Panc1 (cell line): Measurements from ENCODE around the gene ANKRD60. TPM values are rescaled to one million over a fixed set of nuclear protein-coding genes. Genes with fewer than 3 reads are reported as not detected.

Experiments
- ATAC-seq: fragments of 200-7000 bp; cut with Tn5 transposase; 2 replicates; pipeline ENCODE4 v1.9.1; 2020; ENCODE audit warnings: mild to moderate bottlenecking, moderate library complexity
- BruUV-seq: library from RNA; stranded (reverse); fragments of 400-500 nt; replicated peaks from 2 replicates; lab custom pipeline; 2021; lab: Mats Ljungman, UMichigan
- CTCF ChIA-PET: fragments of 300-600 bp; sonication (Branson Sonifier 250); formaldehyde crosslinking; loops from one replicate; lab custom pipeline; 2022; ENCODE audit warnings: antibody characterized with exemption; lab: Charles Lee
- POLR2A ChIA-PET: fragments of 300-600 bp; sonication (Branson Sonifier 250); formaldehyde crosslinking; loops from one replicate; lab custom pipeline; 2022; ENCODE audit warnings: antibody characterized with exemption; lab: Charles Lee
- DNase-seq: peaks from one replicate; pipeline ENCODE4 v3.0.0-alpha.2; 2010; ENCODE audit warnings: low read depth, low spot score
- H3K27ac ChIP-seq: 2 replicates; pipeline ENCODE4 v1.5.1; 2011; ENCODE audit warnings: mild to moderate bottlenecking, low read length, inconsistent platforms
- H3K27me3 ChIP-seq: fragments of 200-500 bp; sonication (Bioruptor generic); 2 replicates; pipeline ENCODE4 v1.6.0; 2014; ENCODE audit warnings: low read length, inconsistent platforms; ENCODE audit not compliant: control insufficient read depth, insufficient read depth
- H3K36me3 ChIP-seq: fragments of 200-500 bp; sonication (Bioruptor generic); 2 replicates; pipeline ENCODE4 v1.5.1; 2014; ENCODE audit warnings: inconsistent platforms, mild to moderate bottlenecking, low read length, moderate library complexity; ENCODE audit not compliant: control insufficient read depth, insufficient read depth
- H3K4me1 ChIP-seq: 2 replicates; pipeline ENCODE4 v1.5.1; 2011; ENCODE audit warnings: inconsistent platforms, mild to moderate bottlenecking, low read length, moderate library complexity; ENCODE audit not compliant: control insufficient read depth, insufficient read depth
- H3K4me3 ChIP-seq, 2 experiments: 2 replicates each; pipeline ENCODE4 v1.5.1; 2011 to 2012; ENCODE audit warnings: low read depth in 2 of 2, low read length in 2 of 2, mild to moderate bottlenecking in 2 of 2, inconsistent platforms in 1 of 2, moderate library complexity in 1 of 2
- H3K9me3 ChIP-seq: fragments of 200-500 bp; sonication (Bioruptor generic); 2 replicates; pipeline ENCODE4 v1.5.1; 2014; ENCODE audit warnings: low read depth, mild to moderate bottlenecking, inconsistent platforms, low read length, moderate library complexity; ENCODE audit not compliant: control insufficient read depth, insufficient read depth
- POLR2AphosphoS5 ChIP-seq: IDR thresholded peaks from 2 replicates; pipeline ENCODE4 v1.6.1; 2012; ENCODE audit warnings: mild to moderate bottlenecking, low read depth, low read length, moderate library complexity
- SIN3A ChIP-seq: IDR thresholded peaks from 2 replicates; pipeline ENCODE4 v1.6.1; 2012; ENCODE audit warnings: low read depth, mild to moderate bottlenecking, low read length, moderate library complexity, borderline replicate concordance; ENCODE audit not compliant: insufficient read depth
- TCF7L2 ChIP-seq: IDR thresholded peaks from 2 replicates; pipeline ENCODE4 v1.6.1; 2011; ENCODE audit warnings: mild to moderate bottlenecking, low read depth, low read length, inconsistent platforms
- in situ Hi-C: cut with HindIII; loops from 2 replicates; pipeline ENCODE4 v1.10.0; 2016; ENCODE audit warnings: low sequenced_read_pairs, low pct_unique_long_range_greater_than_20kb
- intact Hi-C: fragments of 100-400 bp; cut with micrococcal nuclease; formaldehyde crosslinking; loops from one replicate; pipeline ENCODE4 v1.10.0; 2022; ENCODE audit not compliant: unreplicated experiment
- total RNA-seq: library from RNA; stranded (reverse); gene quantifications from one replicate; pipeline ENCODE4 v1.2.1, GENCODE V29; 2021; ENCODE audit not compliant: unreplicated experiment
- TF ChIP-seq, protein P1 (sequence below), 2 experiments: IDR thresholded peaks; 2 replicates each; pipeline ENCODE4 v1.6.1; 2011 to 2012; ENCODE audit warnings: low read depth in 2 of 2, control low read depth in 1 of 2, low read length in 1 of 2, mild to moderate bottlenecking in 1 of 2, moderate library complexity in 1 of 2; ENCODE audit not compliant: insufficient read depth in 1 of 2
- TF ChIP-seq, protein P2 (sequence below): fragments of 450-650 bp; IDR thresholded peaks from 2 replicates; pipeline ENCODE4 v1.5.1; 2017; ENCODE audit warnings: mild to moderate bottlenecking

ANKRD60 gene
- total RNA-seq, 1 experiment from 2014 or later: not detected

- DNase-seq: no peak
- ChIA-PET CTCF (no interaction called here), POLR2A (no interaction called here)
- intact Hi-C loops (no loop called here), in situ Hi-C loops (no loop called here)
- TF ChIP-seq TCF7L2: no peak
- TF ChIP-seq, protein P1, sequence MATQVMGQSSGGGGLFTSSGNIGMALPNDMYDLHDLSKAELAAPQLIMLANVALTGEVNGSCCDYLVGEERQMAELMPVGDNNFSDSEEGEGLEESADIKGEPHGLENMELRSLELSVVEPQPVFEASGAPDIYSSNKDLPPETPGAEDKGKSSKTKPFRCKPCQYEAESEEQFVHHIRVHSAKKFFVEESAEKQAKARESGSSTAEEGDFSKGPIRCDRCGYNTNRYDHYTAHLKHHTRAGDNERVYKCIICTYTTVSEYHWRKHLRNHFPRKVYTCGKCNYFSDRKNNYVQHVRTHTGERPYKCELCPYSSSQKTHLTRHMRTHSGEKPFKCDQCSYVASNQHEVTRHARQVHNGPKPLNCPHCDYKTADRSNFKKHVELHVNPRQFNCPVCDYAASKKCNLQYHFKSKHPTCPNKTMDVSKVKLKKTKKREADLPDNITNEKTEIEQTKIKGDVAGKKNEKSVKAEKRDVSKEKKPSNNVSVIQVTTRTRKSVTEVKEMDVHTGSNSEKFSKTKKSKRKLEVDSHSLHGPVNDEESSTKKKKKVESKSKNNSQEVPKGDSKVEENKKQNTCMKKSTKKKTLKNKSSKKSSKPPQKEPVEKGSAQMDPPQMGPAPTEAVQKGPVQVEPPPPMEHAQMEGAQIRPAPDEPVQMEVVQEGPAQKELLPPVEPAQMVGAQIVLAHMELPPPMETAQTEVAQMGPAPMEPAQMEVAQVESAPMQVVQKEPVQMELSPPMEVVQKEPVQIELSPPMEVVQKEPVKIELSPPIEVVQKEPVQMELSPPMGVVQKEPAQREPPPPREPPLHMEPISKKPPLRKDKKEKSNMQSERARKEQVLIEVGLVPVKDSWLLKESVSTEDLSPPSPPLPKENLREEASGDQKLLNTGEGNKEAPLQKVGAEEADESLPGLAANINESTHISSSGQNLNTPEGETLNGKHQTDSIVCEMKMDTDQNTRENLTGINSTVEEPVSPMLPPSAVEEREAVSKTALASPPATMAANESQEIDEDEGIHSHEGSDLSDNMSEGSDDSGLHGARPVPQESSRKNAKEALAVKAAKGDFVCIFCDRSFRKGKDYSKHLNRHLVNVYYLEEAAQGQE (IDR thresholded peaks at IDR 0.05; ENCODE audit: insufficient read depth in 1 of 2, low read depth in 2 of 2, low read length in 1 of 2): no peak
- TF ChIP-seq SIN3A: no peak
- TF ChIP-seq POLR2AphosphoS5: no peak
- TF ChIP-seq, protein P2, sequence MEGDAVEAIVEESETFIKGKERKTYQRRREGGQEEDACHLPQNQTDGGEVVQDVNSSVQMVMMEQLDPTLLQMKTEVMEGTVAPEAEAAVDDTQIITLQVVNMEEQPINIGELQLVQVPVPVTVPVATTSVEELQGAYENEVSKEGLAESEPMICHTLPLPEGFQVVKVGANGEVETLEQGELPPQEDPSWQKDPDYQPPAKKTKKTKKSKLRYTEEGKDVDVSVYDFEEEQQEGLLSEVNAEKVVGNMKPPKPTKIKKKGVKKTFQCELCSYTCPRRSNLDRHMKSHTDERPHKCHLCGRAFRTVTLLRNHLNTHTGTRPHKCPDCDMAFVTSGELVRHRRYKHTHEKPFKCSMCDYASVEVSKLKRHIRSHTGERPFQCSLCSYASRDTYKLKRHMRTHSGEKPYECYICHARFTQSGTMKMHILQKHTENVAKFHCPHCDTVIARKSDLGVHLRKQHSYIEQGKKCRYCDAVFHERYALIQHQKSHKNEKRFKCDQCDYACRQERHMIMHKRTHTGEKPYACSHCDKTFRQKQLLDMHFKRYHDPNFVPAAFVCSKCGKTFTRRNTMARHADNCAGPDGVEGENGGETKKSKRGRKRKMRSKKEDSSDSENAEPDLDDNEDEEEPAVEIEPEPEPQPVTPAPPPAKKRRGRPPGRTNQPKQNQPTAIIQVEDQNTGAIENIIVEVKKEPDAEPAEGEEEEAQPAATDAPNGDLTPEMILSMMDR: no peak
- Histone ChIP-seq H3K9me3 (no peaks in the 10 kb centered on the region), H3K27ac (no peak overlapping the region), H3K4me3 (no peak overlapping the region), H3K27me3 (no peaks in the 10 kb centered on the region), H3K4me1 (no peaks in the 10 kb centered on the region), H3K36me3 (no peaks in the 10 kb centered on the region)
- no peak for ATAC-seq
- no TSS peak for BruUV-seq
Observed at GRCh38 chr20:58268421-58268821, 40.0 kb upstream of the ANKRD60 start.

DNA sequence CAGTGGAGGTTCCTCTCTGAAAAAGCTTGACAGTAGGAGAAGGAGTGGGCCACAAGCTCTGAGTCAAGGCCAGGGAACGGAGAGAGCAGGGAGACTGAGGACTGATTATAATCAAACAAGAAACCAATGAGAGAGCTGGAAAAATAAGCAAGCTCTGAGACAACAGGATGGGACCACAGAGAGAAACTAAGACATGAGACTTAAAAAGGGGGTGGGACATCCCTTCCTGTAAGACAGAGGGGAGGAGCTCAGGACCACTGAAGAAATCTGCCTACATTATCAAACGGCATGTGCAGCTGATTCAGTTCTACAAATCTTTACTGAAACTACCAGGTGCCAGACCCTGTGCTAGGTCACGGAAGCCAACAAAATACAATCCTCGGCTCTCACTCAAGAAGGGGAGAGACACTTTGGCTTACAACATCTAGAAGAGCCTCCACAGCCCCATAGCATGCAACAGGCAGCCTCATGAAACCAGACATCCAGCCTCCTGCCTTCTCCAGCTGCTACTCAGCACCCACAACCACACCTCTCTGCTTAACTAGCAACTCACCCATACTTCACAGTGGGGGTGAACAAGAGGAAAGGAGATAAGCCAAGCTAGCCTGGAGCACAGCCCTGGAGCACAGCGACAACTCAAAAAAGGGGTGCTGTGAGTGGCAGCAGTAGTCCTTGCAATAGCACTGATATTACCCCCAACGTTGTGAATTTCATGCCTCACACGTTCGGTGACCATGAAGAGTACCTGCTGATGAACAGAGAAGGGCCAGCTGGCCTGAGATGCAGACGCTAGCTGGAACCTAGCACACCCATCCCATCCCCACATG lies 39.1 kb upstream of the ANKRD60 start:
- intact Hi-C loops: no loop called here
- no peak for ATAC-seq

More for the DNA sequence above, 39.1 kb upstream of the ANKRD60 start:
- no peaks in the 10 kb centered on the region for H3K27me3 ChIP-seq
- CTCF ChIA-PET: no interaction called here
- no TSS peak for BruUV-seq
- H3K4me1 ChIP-seq: no peaks in the 10 kb centered on the region
- H3K27ac ChIP-seq: no peak overlapping the region
- in situ Hi-C loops: no loop called here
- no peak overlapping the region for H3K4me3 ChIP-seq
- H3K36me3 ChIP-seq: no peaks in the 10 kb centered on the region
- DNase-seq: no peak
- POLR2A ChIA-PET: interaction anchor here (0.6 kb wide), 1 partner anchor 11 kb away, joined by 4 read pairs; no protein-coding TSS in a partner anchor
- H3K9me3 ChIP-seq: no peaks in the 10 kb centered on the region
- TF ChIP-seq TCF7L2 (no peak), POLR2AphosphoS5 (no peak), SIN3A (no peak)
- TF ChIP-seq, protein P1 (IDR thresholded peaks at IDR 0.05; ENCODE audit: insufficient read depth in 1 of 2, low read depth in 2 of 2, low read length in 1 of 2): no peak
- TF ChIP-seq, protein P2: no peak
